Pons (tissue), 1 donor: ENCODE measurements around the gene CAVIN2.

ENCODE experiments used
- DNase-seq: peaks from one replicate; pipeline ENCODE4 v3.0.0-alpha.2; 2016; ENCODE audit warnings: low spot score

CAVIN2 gene

DNA sequence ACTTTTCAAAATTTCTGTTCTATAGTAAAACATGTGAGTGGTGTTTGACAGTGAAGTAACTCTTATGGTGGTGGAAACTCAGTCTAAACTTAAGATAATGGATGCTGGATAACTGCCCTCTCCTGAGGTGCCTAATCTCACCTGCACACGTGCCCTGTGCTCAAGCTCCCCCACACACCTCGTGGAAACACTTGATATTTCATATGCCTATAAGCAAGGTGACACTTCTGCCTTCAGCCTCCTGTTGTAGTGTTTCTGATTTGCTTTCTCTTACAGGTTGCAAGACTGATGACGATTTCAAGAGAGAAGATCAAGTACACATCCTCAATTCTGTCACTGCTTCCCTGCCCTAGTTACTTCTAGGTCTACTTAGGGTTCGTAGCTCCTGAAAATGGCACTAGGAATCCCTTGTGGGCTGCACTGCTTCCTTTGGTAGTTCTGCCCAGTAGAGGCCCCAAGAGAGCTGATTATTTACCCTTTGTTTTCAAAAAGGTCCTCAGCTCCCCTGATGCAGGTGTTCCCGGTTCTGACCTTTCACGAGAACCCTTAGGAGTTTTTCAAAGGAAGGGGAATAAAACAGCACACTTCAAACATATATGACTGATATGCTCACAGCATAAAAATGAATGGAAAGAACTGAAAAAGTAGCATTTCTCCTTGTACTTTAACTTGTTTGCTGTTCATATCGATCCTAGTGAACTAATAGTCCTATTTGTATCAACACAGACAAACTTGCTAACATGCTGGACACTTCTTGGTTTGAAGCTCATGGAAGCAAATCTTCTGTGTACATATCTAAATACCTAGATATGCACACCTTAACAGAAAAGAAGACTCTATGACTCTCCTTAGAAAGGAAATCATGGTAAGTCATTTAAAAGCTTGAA lies 6.7 kb downstream of the CAVIN2 start:
- DNase-seq: no peak

DNA sequence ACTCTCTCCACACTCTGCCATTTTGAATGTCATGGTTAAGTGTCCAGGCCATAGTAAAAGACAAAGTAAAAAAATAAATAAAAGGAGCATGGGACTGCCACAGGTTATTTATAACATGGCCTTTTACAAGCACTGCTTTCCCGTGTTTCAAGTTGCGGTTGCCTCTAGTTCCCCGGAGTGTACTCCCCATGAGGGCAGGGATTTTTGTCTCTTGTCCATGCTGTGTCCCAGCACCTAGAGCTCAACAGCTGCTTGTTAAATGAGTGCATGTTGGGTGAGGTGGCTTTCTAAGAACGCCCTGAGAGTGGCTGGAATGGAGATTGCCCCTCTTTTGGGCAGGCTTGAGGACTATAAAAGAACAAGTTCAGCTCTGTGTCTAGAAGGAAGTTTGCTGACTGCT lies 8.4 kb downstream of the CAVIN2 start:
- no peak for DNase-seq

DNA sequence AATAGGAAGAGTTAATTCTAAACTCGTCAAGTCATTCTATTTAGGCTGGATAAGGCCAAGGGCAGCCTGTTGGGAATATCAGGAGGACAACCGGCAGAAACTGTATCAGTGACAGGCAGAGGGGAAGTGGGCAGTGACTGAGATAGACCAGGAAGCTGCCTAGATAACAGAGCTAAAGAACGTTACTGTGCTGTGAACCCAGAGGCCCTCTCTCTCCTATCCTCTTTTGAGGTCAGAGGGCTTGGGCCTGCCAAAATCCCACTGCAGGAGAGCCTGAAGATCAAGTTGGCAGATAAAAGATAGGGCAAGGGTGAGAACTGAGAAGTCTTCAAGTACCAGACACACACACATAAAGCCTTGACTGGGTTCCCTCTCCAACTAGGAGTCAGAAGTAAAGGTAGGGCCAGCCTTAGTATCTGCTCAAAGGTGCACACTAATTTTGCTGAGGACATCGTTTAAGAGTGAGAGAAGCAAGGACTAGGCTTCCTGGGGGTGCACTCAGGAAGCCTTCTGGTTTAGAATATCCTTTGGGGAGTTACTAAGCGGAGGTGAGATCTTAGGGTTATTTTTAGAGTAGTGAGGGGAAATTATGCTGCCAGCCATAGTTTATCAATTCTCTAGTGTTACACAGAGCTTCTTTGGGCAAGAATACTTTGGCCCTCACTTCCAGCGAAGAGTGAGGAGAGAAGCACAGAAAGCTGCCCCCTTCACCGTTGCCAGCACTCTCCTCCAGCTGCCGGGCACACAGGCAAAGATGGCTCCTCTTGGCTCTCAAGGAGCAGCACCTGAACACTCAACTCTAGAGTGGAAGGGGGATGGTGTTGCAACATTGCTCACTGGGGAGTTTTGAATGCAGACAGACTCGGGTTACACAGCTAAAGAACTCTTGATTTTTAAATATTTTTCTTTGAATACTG lies 9.8 kb downstream of the CAVIN2 start:
- no peak for DNase-seq

DNA sequence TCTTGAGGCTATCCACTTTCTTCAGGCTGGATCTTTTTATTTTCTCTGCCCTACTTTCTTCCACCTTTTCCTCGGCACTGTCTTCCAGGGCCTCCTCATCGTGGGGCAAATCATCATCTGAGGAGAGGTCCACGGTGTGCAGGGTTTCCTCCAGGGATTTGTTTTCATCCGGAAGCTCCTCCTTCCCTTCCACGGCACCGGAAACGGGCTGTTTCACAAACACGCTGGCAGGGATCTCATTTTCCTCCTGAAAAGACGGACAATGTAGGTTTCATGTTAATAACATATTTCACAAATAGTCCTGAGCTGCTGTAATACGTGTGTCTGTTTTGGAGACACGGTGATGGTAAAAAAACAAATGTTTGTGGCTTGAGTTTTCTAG lies 10.4 kb downstream of the CAVIN2 start:
- DNase-seq: no peak

DNA sequence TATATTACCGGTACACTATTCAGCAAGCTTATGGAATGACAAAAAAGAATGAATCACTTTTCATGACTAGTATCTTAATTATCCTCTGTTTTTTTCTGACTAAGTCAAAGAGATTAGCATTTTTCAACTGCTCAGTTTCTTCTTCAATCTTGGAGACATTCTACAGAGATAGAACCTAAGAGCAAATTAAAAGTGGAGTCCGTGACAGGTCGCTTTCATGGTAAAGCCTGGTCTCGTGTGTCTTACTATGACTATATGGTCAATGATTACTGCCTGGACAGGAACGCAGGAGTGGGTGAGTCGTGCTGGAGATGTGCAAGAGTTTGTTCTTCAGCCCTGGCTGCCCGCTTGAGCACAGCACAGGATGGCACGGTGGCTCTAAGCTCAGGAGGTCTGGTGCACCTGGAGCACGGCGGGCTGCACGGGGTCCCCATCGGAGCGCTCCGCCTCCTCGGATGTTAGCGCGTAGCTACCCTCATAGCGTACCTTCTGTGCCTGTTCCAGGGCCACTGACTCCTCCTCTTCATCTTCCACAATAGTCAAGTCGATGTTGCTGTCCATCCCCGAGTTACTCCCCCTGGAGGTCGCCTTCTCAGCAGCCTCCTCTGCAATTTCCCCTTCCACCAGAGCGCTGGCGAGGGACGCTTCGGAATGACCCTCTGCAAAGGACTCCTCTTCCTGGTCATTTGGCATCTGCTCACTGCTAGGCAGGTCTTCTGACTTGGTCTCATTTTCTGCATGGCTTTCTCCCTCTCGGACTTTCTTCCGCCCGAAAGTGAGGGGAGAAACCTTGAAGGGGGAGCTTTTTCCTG lies 11.1 kb downstream of the CAVIN2 start:
- DNase-seq: no peak

DNA sequence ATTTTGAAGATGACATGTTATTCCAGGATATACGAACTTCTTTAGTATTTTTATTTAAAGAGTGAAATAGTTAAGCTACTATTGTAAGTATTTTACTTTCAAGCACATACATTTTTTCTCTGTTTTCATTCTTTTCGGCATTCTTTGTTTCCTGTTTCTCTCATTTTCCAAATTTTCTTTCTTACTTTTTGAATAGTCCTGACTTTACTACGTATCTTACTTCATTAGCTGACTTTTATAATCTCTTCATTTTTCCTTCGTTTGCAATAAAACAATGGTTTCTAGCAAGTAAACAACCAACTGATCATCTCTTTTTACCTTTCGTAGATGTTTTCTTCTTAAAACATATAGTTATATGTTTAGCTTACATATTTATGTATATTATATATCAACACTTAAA lies 11.8 kb downstream of the CAVIN2 start:
- no peak for DNase-seq

DNA sequence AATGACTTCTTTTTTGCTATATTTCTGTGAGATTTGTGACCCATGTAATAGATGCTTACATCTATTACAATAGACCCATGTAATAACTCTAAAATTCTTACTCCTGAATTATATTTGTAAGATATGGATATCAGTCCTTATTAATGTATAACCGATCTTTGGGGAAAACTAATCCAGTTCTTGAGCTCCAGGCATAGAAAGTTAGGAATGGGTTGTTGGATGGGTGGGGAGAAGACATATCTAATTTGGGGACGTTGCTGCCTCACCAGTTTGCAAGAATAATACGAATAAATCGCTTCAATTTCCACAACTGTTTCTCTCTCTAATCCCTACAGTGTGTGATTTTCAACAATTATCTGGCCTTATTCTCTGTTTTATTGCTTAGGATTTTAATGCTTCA lies 13.5 kb downstream of the CAVIN2 start:
- DNase-seq: no peak

DNA sequence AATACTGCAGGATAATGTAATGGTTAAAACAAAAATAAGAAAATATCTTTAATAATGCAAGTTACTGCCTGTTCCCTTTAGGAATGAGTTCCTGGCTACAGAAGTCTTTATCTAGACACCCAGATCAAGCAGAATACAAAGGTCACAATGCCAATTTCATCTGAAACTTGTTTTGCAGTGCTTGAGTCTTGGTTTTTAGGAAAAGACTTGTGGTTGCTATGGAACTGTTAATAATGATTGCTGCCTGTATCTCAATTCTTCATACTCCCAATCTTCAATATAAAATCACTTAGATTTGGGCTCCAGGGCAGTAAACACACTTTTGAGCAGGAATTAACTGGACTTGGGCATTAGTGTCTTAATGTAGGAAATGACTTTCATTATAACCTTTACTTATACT lies 14.2 kb downstream of the CAVIN2 start:
- no peak for DNase-seq

DNA sequence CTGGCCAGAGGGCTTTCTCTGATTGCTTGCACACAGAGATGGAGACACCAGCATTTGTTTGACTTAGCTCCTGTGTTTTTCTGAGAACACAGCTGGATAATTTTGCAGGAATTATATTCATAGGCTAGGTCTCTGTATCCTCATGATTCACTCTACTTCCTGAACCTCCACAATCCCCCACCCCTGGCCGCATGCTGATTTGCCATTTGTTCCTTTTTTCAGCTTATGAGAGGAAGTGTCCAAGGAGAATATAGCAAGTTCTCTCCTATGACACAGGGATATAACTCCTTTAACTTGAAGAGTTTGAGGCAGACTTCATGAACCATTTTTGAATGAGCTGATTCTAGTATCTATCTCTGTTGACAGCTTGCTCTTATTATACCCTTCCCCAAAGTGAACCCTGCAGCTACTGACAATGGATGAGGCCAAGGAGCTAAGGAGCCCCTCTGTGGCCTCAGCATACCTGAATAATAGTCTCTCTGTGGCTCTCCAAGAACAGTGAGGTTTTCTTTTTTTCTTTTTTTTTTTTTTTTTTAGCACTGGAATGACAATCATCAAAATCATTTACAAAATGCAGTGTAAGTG lies 15.4 kb downstream of the CAVIN2 start:
- DNase-seq: no peak

DNA sequence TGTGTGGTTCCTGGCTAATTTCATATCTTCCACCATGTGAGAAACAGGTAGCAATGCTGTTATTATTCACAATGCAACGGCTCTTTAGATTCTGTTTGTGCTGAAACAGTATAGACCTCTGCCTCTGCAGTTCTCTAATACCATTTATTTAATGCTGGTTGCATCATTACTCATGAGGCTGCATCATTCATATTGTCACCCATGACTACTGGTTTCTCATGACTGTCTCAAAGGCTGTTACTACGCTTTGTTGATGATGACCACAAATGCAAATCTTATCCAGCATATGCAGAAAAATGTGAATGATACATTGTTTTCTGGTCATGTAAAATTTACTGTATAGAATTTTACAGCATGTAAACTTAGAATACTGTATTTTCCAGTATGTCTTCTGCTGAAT lies 22.5 kb downstream of the CAVIN2 start:
- no peak for DNase-seq

DNA sequence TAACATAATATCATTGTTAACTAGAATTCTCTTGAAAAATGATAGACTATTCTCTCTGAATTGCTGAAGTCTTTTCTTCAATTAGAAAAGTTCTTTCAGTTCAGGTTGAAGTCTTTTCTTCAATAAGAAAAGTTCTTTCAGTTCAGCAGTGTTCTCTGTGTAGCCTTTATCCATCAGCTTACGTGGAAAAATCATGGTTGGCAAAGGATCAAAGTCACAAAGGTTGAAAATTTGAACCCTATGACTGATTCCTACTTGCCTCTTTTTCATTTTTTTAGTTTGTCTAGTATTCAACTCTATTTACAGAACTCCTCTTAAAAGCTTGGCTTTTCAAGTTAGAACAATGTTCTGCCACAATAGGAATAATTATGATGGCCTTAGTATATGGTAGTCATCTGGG lies 25.8 kb downstream of the CAVIN2 start:
- no peak for DNase-seq

DNA sequence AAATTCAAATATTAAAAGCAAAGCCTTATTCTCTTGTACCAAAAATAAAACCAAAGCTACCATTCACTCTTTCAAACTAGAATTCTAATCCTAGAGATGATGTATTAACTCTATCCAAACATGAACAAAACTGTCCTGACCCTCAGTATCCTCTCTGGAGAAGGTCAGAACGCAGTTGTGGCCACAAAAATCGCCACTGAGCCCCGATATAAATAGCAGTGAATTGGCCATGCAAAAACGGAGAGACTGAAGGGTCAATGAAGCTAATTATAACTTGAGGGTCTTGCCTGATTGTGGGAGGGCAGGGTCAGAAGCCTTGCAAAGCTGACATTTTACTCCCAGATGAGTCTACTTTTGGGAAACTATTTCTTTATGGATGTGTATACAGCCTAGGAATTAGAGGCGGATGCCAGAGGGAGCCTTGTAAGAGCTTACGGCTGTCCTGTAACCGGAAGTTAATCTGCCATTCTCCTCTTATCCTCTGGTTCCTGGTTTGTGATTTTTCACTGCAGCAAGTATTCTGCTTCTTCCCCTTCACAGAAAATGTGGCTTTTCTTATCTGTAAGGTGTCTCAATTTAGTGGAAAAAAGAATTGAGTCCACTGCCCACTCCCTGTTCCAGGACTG lies 28.1 kb downstream of the CAVIN2 start:
- no peak for DNase-seq

DNA sequence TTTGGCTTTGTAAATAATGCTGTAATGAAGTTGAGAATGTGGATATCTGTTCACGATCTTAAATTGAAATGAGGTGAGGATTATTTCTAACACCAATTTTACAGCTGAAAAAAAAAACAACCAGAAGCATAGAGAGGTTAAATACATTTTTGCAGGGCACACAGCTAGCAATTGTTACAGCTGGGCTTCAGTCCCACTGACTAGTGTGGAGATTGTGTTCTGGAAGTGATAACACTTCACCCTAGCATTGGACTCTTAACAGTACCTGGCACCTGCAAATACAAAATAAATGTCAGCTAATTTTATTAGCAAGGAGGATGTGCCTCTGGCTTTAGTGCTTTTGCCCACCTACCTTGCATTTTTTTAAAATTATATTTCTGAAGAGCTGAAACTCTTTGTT lies 28.8 kb downstream of the CAVIN2 start:
- DNase-seq: no peak

DNA sequence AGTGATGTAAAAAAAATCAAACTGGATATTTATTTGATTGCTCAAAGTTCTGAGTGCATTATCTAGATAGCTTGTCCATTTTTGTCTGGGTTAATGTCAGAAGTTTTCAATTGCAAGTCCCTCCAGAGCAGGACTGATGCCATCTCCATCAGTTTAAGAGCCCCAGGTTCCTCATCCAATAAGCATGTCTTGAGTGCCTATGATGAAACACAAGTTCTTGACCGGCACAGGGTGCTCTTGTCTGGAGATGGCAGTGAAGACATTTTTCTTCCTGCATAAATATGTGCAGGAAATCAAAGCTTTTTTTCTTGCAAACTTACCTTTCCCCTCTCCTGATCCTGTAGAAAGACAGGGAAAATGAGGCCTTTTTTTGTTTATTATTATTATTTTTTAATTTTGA lies 31.9 kb downstream of the CAVIN2 start:
- DNase-seq: no peak

DNA sequence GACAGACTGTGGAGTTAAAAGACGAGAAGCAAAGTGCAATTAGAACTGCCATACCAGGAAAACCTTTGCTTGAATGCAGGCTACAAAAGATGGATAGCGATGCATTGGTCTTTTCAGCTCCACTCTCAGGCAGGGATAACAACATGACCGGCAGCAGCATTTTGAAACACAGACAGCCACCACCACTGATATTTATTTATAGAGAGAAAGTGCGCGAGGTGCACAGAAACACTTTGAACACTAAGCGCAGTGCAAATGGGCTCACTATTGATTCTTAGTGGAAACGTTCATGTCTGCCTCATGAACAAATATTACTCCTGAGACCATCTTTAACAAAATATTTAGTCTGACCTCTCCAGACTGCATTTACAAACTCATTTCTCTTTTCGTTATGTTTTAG lies 32.9 kb downstream of the CAVIN2 start:
- DNase-seq: no peak

DNA sequence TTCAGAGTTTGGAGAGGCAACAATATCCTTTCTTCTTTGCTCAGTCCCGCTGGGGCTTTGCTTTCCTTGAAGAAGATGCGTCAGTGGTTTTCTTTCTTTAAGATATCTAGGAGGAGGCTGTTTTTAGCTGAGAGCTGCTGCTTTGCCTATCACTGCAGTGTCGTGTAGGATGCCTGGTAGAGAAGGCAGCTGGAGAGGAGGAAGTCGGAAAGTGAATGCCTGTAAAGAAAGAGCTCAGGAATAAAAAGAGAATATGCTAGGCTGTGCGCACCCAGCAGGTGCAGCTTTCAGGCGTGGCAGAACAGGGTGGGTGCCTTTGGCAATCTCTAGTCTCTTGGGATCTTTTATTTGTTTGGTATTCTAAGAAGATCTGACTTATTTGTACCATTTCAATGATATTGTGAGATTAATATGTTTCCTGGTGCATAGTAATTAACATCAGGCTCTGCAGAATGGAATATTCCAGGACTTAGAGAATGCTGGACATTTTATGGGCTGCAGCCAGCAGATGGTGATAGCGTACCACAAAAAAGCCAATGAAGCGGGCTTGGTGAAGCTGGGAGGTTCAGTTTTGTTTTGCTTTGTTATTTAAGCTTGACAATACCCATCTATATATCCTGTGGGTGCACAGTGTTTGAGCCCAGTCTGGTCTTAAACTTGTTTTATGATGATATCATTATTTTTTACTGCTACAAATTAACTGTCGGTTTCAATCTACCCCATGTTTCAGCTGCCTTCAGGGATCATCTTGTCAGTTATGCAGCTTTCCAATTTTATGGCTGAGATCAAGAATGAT lies 34.9 kb downstream of the CAVIN2 start:
- DNase-seq: peak; percentile 88

DNA sequence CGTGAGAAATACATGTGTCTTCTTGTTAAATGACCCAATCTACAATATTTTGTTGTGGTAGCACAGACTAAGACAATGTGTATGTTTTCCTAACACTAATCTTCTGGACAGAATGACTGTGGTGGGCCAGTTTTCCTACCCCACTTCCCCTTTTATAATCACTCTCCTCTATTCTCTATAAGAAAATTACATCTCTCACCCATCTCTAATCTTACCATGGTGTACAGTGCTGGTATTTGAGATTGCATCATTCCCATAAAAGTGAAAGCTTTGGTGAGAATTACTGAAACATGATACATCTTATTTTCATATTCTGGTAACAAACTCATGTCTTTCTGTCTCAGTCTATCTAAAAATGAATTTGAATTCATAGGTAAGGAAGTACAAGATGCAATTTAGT lies 40.5 kb downstream of the CAVIN2 start:
- DNase-seq: no peak

DNA sequence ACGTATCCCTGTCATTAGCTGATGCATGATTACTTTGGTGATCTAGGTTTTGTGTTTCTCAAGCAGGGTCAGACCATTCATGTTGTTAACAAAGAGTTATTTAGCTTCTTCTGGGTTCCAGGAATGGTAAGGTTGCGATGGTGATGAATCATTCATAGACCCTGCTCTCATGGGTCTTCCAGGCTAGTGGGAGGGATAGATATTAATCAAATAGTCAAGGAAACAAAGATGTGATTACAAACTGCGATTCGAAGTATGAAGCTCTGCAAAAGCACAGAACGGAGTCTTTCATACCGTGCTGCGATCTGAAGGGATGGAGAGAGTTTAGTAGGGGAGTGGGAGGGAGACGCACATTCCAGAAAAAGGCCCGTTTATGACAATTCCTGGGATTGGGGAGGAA lies 42.1 kb downstream of the CAVIN2 start:
- no peak for DNase-seq

DNA sequence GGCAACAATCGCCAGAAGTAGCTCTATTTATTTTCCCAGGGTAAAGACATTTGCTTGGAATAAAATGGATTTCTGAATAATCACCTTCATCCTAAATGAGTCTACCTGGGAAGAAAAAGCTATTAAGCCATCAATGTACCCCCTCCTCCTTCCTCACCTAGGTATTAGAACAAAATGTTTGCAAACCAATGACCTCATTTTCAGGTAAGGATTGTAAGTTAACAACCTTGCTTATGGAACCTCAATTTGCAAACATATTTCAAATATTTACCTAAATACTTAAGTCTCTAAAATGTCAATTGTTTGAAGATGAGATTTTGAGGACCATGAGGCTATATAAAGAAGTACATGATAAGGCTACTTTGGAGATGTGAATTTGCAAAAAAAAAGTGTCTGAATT lies 43.9 kb downstream of the CAVIN2 start:
- DNase-seq: no peak

DNA sequence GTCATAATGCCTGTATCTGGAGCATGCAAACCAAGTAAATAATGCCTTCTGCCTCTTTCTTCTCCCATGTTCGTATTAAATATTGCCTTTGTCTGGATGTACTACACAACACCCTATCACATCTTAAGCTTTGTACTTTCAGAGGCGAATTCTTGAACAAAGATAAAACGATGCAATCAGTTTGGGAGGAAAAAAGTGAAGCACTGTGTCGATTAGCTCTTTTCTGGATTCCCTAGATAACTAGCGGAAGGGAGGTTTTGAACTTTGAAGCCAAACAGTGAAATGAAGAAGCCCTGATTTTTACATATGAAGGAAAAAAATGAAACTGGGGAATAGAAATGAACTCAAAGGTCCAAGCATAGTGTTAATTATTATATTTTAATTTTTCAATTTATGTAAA lies 44.7 kb downstream of the CAVIN2 start:
- no peak for DNase-seq

DNA sequence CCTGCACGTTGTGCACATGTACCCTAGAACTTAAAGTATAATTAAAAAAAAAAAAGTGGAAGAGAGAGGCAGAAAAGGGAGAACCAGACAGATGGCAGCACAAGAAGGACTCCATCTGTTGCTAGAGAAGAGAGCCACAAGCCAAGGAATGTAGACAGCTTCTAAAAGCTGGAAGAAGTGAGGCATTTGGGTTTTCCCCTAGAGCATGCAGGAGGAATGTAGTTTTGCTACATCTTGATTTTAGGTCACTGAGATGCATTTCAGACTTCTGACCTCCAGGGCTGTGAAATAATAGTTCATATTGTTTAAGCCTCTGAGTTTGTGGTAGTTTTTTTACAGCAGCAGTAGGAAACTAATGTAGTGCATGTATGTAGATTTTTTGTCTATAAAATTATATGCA lies 46.0 kb downstream of the CAVIN2 start:
- no peak for DNase-seq
